Right atrium auricular region (tissue), 2 donors: ENCODE data around the gene CACNA1C. TPM values are rescaled to one million over a fixed set of nuclear protein-coding genes. Genes with fewer than 3 reads are reported as not detected.

Experiments used
- DNase-seq: peaks from one replicate; pipeline ENCODE4 v3.0.0-alpha.2; 2019; ENCODE audit warnings: low spot score
- H3K27ac ChIP-seq, 2 donors: fragments of 200-600 bp; sonication (generic); 1 replicate in 1 of 2; 2 replicates in 1 of 2; pipeline ENCODE4 v1.5.1; 2016 to 2019
- H3K27me3 ChIP-seq, 2 donors: fragments of 200-600 bp; sonication (generic); one replicate each; pipeline versions ENCODE4 v1.5.1 to v1.6.0; 2017 to 2019
- H3K36me3 ChIP-seq: fragments of 200-600 bp; sonication (generic); one replicate; pipeline ENCODE4 v1.5.1; 2016
- H3K4me1 ChIP-seq, 2 donors: fragments of 200-600 bp; sonication (generic); one replicate each; pipeline versions ENCODE4 v1.5.1 to v1.6.0; 2017 to 2019
- H3K4me3 ChIP-seq, 2 donors: fragments of 200-600 bp; sonication (generic); 1 replicate in 1 of 2; 2 replicates in 1 of 2; pipeline ENCODE4 v1.5.1; 2017 to 2019; ENCODE audit warnings: mild to moderate bottlenecking in 1 of 2, moderate library complexity in 1 of 2
- H3K9me3 ChIP-seq, 2 donors: fragments of 200-600 bp; sonication (generic); one replicate each; pipeline ENCODE4 v1.5.1; 2019
- total RNA-seq, 2 donors: library from RNA; depleted of rRNA; stranded (reverse); fragments of >200 nt; gene quantifications; one replicate each; pipeline ENCODE4 v1.1.0, GENCODE V29; 2016
- TF ChIP-seq, protein P1 (sequence below), 2 donors: fragments of 200-600 bp; sonication (generic); IDR thresholded peaks; one replicate each; pipeline ENCODE4 v1.5.1; 2019; ENCODE audit warnings: antibody characterized with exemption in 2 of 2

CACNA1C gene
- total RNA-seq: 10 to 100 TPM; 83.1 to 93.6 TPM

- Histone ChIP-seq H3K27ac (peak within 1 kb of the TSS; percentile 86 to 87), H3K9me3 (no peaks in the 10 kb centered on the region), H3K36me3 (peaks cover 21% of the 10 kb centered on the region), H3K4me3 (peak within 1 kb of the TSS; percentile 55 to 71), H3K27me3 (no peaks in the 10 kb centered on the region), H3K4me1 (peaks cover 0 to 29% of the 10 kb centered on the region in 2 donors)
- TF ChIP-seq, protein P1, sequence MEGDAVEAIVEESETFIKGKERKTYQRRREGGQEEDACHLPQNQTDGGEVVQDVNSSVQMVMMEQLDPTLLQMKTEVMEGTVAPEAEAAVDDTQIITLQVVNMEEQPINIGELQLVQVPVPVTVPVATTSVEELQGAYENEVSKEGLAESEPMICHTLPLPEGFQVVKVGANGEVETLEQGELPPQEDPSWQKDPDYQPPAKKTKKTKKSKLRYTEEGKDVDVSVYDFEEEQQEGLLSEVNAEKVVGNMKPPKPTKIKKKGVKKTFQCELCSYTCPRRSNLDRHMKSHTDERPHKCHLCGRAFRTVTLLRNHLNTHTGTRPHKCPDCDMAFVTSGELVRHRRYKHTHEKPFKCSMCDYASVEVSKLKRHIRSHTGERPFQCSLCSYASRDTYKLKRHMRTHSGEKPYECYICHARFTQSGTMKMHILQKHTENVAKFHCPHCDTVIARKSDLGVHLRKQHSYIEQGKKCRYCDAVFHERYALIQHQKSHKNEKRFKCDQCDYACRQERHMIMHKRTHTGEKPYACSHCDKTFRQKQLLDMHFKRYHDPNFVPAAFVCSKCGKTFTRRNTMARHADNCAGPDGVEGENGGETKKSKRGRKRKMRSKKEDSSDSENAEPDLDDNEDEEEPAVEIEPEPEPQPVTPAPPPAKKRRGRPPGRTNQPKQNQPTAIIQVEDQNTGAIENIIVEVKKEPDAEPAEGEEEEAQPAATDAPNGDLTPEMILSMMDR (IDR thresholded peaks at IDR 0.05): peak; percentile 33 to 63
- no peak for DNase-seq
These were observed at the start of gene CACNA1C for GRCh38 chr12:2052826-2053678. TSS of gene CACNA1C (plus strand) at chr12:2052987. CDS start at chr12:2053563, 576 bp downstream.

DNA sequence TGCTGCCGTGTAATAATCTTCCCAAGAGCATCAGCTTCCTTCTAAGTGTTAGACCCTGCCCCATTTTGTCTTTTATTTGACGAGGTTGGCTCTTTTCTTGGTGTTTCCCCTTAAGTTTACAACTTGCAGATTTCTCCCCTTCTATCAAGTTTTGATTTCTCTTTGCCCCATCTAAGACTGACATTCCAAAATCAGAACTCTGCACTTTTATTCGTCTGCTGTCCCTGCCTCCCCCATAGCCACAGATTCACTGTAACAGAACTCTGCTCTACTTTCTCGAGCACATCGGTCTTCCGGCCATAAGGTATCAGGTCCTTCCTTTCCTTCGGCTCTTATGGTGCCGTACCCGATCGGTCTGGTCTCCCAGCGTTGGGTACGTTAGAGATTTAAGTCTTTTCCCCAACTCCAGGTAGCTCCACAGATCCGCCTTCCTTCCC lies 49.1 kb upstream of the CACNA1C start:
- DNase-seq: no peak
- peaks cover 0 to 20% of the 10 kb centered on the region in 2 donors for H3K4me1 ChIP-seq
- TF ChIP-seq, protein P1 (IDR thresholded peaks at IDR 0.05): no peak

DNA sequence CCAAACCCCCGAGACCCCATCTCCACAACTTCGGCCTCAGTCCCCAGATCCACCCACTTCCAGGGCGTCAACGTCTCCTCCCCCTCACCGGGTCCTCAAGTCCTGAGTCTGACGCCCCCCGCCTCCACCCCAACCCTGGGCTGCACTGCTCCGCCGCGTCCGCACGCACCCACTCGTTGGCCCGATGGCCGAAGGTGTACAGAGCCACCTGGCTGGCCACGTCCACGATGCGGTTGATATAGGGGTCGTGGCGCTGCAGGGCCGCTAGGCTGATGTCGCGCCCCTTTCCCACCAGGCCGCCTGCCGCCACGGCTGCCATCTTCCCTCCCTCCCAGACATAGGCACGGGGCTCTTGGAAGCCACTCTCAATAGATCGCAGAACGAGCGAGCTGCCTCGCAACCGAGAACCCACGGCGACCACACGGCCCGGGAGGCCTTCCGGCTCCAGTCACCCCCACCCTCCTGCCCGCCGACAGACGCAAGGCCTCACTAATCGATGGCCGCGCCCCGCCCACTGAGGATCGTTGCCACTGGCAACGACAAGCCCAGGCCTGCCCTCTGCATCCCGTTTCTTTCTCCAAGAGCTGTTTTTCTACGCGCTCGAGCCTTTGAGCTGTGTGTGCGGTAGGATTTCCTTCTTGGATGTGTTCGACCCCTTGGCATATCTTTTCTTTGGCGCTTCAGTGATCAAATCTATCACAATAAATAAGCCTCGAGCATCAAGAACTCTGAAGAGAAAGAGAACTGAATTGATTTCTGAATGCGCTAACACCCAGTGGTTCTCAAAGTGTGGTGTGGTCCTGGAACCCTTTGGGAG lies 48.5 kb upstream of the CACNA1C start, which contains the start of gene DCP1B:
Gene DCP1B, minus strand, starts transcription at position 345 of the 817 bp plus-strand sequence. Its CDS starts 26 bp downstream, at position 319.
- TF ChIP-seq, protein P1 (IDR thresholded peaks at IDR 0.05): peak in 1 of 2 donors; percentile 30
- no peaks in the 10 kb centered on the region for H3K9me3 ChIP-seq
- no peaks in the 10 kb centered on the region for H3K36me3 ChIP-seq
- H3K4me3 ChIP-seq: peak within 1 kb of the TSS; percentile 78 to 95
- peak within 1 kb of the TSS; percentile 87 to 94 for H3K27ac ChIP-seq
- H3K4me1 ChIP-seq: peaks cover 0 to 20% of the 10 kb centered on the region in 2 donors
- DNase-seq: peak; percentile 96
- no peaks in the 10 kb centered on the region for H3K27me3 ChIP-seq

More for the DNA sequence above, 49.1 kb upstream of the CACNA1C start:
- Histone ChIP-seq H3K9me3 (no peaks in the 10 kb centered on the region), H3K36me3 (no peaks in the 10 kb centered on the region), H3K4me3 (peak overlapping the region; percentile 78 to 95), H3K27ac (peak overlapping the region; percentile 87 to 94), H3K27me3 (no peaks in the 10 kb centered on the region)

DNA sequence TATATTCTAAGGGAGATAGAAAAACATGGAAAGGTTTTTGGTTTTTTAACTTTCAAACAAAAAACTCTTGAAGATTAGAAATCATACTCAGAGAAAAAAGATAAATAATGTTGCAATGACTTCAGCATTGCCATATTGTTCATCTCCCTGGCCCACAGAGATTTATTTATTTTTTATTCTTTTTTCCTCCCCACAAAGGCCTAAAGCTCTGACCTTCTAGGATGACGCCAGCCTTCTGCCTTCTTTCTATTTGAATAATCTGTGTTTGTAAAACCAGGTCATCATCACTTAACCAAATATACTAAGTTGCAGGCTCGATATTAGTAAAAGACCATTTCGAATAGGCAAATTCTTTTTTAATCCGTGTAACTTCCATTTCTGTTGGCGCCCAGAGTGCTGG lies 44.1 kb upstream of the CACNA1C start:
- Histone ChIP-seq H3K36me3 (no peaks in the 10 kb centered on the region), H3K27me3 (no peaks in the 10 kb centered on the region), H3K4me1 (peaks cover 0 to 24% of the 10 kb centered on the region in 2 donors), H3K9me3 (no peaks in the 10 kb centered on the region), H3K27ac (no peak overlapping the region), H3K4me3 (no peak overlapping the region)
- TF ChIP-seq, protein P1 (IDR thresholded peaks at IDR 0.05): no peak
- DNase-seq: no peak

GRCh38 chr12:2009623-2010022 lies 43.2 kb upstream of the CACNA1C start:
- no peak for DNase-seq
- H3K4me3 ChIP-seq: no peak overlapping the region
- no peak overlapping the region for H3K27ac ChIP-seq
- TF ChIP-seq, protein P1 (IDR thresholded peaks at IDR 0.05): no peak
- H3K36me3 ChIP-seq: no peaks in the 10 kb centered on the region
- peaks cover 0 to 30% of the 10 kb centered on the region in 2 donors for H3K4me1 ChIP-seq
- H3K9me3 ChIP-seq: no peaks in the 10 kb centered on the region
- no peaks in the 10 kb centered on the region for H3K27me3 ChIP-seq
